Gastroesophageal sphincter (tissue), 3 donors: ENCODE data around the gene WDR5B.

ENCODE experiments used
- EP300 ChIP-seq: sonication (generic); formaldehyde crosslinking; IDR thresholded peaks from one replicate; pipeline ENCODE4 v1.6.1; 2017; ENCODE audit warnings: antibody characterized with exemption, mild to moderate bottlenecking
- POLR2A ChIP-seq, 2 donors: fragments of 450-650 bp; IDR thresholded peaks; one replicate each; pipeline ENCODE4 v1.6.1; 2017; ENCODE audit warnings: antibody characterized with exemption in 2 of 2, mild to moderate bottlenecking in 2 of 2, moderate library complexity in 1 of 2
- POLR2AphosphoS5 ChIP-seq: sonication (generic); formaldehyde crosslinking; IDR thresholded peaks from one replicate; pipeline ENCODE4 v1.6.1; 2017; ENCODE audit warnings: antibody characterized with exemption
- TF ChIP-seq, protein P1 (sequence below), 4 experiments: fragments of 200-600 bp in 2 of 4; fragments of 450-650 bp in 2 of 4; sonication (generic) in 1 of 4; IDR thresholded peaks; one replicate each; pipeline ENCODE4 v1.5.1; 2017 to 2019; ENCODE audit warnings: antibody characterized with exemption in 4 of 4, mild to moderate bottlenecking in 2 of 4, moderate library complexity in 2 of 4

GRCh38 chr3:122365073-122365472, 50.8 kb downstream of the WDR5B start:
- TF ChIP-seq, protein P1, sequence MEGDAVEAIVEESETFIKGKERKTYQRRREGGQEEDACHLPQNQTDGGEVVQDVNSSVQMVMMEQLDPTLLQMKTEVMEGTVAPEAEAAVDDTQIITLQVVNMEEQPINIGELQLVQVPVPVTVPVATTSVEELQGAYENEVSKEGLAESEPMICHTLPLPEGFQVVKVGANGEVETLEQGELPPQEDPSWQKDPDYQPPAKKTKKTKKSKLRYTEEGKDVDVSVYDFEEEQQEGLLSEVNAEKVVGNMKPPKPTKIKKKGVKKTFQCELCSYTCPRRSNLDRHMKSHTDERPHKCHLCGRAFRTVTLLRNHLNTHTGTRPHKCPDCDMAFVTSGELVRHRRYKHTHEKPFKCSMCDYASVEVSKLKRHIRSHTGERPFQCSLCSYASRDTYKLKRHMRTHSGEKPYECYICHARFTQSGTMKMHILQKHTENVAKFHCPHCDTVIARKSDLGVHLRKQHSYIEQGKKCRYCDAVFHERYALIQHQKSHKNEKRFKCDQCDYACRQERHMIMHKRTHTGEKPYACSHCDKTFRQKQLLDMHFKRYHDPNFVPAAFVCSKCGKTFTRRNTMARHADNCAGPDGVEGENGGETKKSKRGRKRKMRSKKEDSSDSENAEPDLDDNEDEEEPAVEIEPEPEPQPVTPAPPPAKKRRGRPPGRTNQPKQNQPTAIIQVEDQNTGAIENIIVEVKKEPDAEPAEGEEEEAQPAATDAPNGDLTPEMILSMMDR (IDR thresholded peaks at IDR 0.05): no peak
- TF ChIP-seq POLR2A (IDR thresholded peaks at IDR 0.05): no peak
- no peak for TF ChIP-seq POLR2AphosphoS5
- no peak for TF ChIP-seq EP300
